SK-N-SH (cell line): ENCODE data around the gene CADPS2. TPM values are rescaled to one million over a fixed set of nuclear protein-coding genes. Genes with fewer than 3 reads are reported as not detected.

Source experiments
- CTCF ChIA-PET: fragments of 300-600, 350-600 bp; formaldehyde crosslinking; extraction: SDS; loops from one replicate; lab custom pipeline; 2021; lab: Yijun Ruan, JAX
- POLR2A ChIA-PET: fragments of 350-600 bp; sonication (Branson Sonifier 250); formaldehyde crosslinking; extraction: SDS; loops from one replicate; lab custom pipeline; 2020; ENCODE audit warnings: antibody characterized with exemption, inconsistent platforms; lab: Yijun Ruan, JAX
- DNase-seq: peaks from one replicate; pipeline ENCODE4 v3.0.0; 2012
- H2AFZ ChIP-seq: fragments of 200-600 bp; sonication (generic); 2 replicates; pipeline ENCODE4 v1.8.1; 2016; ENCODE audit warnings: antibody characterized with exemption, mild to moderate bottlenecking, low read depth
- H3F3A ChIP-seq: fragments of 200-600 bp; sonication (generic); replicated peaks from 2 replicates; pipeline ENCODE3; 2016; ENCODE audit warnings: antibody characterized with exemption, mild to moderate bottlenecking; ENCODE audit not compliant: insufficient read depth
- H3K27ac ChIP-seq, 2 experiments: fragments of 200-500 bp in 1 of 2; fragments of 200-600 bp in 1 of 2; sonication (Bioruptor generic) in 1 of 2; sonication (generic), shearing (Covaris generic) in 1 of 2; 2 replicates each; pipeline versions ENCODE4 v1.5.1 to v1.6.1; 2014 to 2016; ENCODE audit warnings: low read depth in 2 of 2, inconsistent platforms in 1 of 2, low read length in 1 of 2, mild to moderate bottlenecking in 1 of 2, mixed read lengths in 1 of 2
- H3K27me3 ChIP-seq: fragments of 200-600 bp; sonication (generic), shearing (Covaris generic); 2 replicates; pipeline ENCODE4 v1.6.1; 2016; ENCODE audit warnings: mixed run types; ENCODE audit not compliant: insufficient read depth
- H3K36me3 ChIP-seq, 2 experiments: fragments of 200-500 bp in 1 of 2; fragments of 200-600 bp in 1 of 2; sonication (Bioruptor generic) in 1 of 2; sonication (generic) in 1 of 2; replicated peaks in 1 of 2; 2 replicates each; pipeline versions ENCODE3 to v1.5.1; 2014 to 2016; ENCODE audit warnings: low read length in 1 of 2, mild to moderate bottlenecking in 1 of 2; ENCODE audit not compliant: insufficient read depth in 2 of 2, control insufficient read depth in 1 of 2
- H3K4me1 ChIP-seq, 2 experiments: fragments of 200-500 bp in 1 of 2; fragments of 200-600 bp in 1 of 2; sonication (Bioruptor generic) in 1 of 2; sonication (generic), shearing (Covaris generic) in 1 of 2; 2 replicates each; pipeline versions ENCODE4 v1.5.1 to v1.6.1; 2014 to 2016; ENCODE audit warnings: low read depth in 1 of 2, low read length in 1 of 2, mixed run types in 1 of 2; ENCODE audit not compliant: insufficient read depth in 2 of 2, control insufficient read depth in 1 of 2
- H3K4me2 ChIP-seq: fragments of 200-600 bp; sonication (generic), shearing (Covaris generic); 2 replicates; pipeline ENCODE4 v1.6.1; 2017; ENCODE audit warnings: mixed run types
- H3K4me3 ChIP-seq, 2 experiments: fragments of 200-500 bp in 1 of 2; fragments of 200-600 bp in 1 of 2; sonication (Bioruptor generic) in 1 of 2; sonication (generic), shearing (Covaris generic) in 1 of 2; 2 replicates each; pipeline versions ENCODE4 v1.5.1 to v1.8.1; 2014 to 2016; ENCODE audit warnings: low read depth in 2 of 2, inconsistent platforms in 1 of 2, low read length in 1 of 2, mild to moderate bottlenecking in 1 of 2, mixed read lengths in 1 of 2, moderate library complexity in 1 of 2
- H3K79me2 ChIP-seq: fragments of 200-600 bp; sonication (generic); 2 replicates; pipeline ENCODE4 v1.8.1; 2017; ENCODE audit warnings: mild to moderate bottlenecking; ENCODE audit not compliant: insufficient read depth
- H3K9ac ChIP-seq: fragments of 200-600 bp; sonication (generic); 2 replicates; pipeline ENCODE4 v1.6.1; 2017; ENCODE audit warnings: mixed run types
- H3K9me2 ChIP-seq: fragments of 200-600 bp; sonication (generic); 2 replicates; pipeline ENCODE4 v1.6.1; 2017; ENCODE audit warnings: mixed run types
- H3K9me3 ChIP-seq: fragments of 200-600 bp; sonication (generic); 2 replicates; pipeline ENCODE4 v1.6.1; 2017; ENCODE audit warnings: mixed run types, mild to moderate bottlenecking, moderate library complexity
- H4K20me1 ChIP-seq: fragments of 200-600 bp; sonication (generic); 2 replicates; pipeline ENCODE4 v1.6.1; 2017; ENCODE audit warnings: mild to moderate bottlenecking, mixed run types; ENCODE audit not compliant: insufficient read depth
- CHD2 ChIP-seq: fragments of 150-350 bp; IDR thresholded peaks from 2 replicates; pipeline ENCODE4 v1.6.1; 2018; ENCODE audit warnings: low read length; ENCODE audit not compliant: partially characterized antibody
- EZH2phosphoT487 ChIP-seq: fragments of 200-600 bp; sonication (generic); IDR thresholded peaks from 2 replicates; pipeline ENCODE4 v1.6.1; 2017; ENCODE audit warnings: low read depth, mixed run types, mild to moderate bottlenecking, antibody characterized with exemption, moderate library complexity, borderline replicate concordance
- FOSL2 ChIP-seq: IDR thresholded peaks from 2 replicates; pipeline ENCODE4 v1.4.0; 2012; ENCODE audit warnings: low read depth, mild to moderate bottlenecking, moderate library complexity, borderline replicate concordance
- FOXJ3 ChIP-seq: sonication (generic); formaldehyde crosslinking; IDR thresholded peaks from 2 replicates; pipeline ENCODE4 v1.5.1; 2020; ENCODE audit warnings: mild to moderate bottlenecking, missing genetic modification reagents
- FOXM1 ChIP-seq: IDR thresholded peaks from 2 replicates; pipeline ENCODE4 v1.4.0; 2012; ENCODE audit warnings: low read depth, mild to moderate bottlenecking
- GABPA ChIP-seq: IDR thresholded peaks from 2 replicates; pipeline ENCODE4 v1.4.0; 2012; ENCODE audit warnings: low read depth, mild to moderate bottlenecking
- GATA2 ChIP-seq: sonication (generic); formaldehyde crosslinking; IDR thresholded peaks from 2 replicates; pipeline ENCODE4 v1.5.0; 2020; ENCODE audit warnings: mild to moderate bottlenecking, missing genetic modification reagents
- NFIC ChIP-seq: IDR thresholded peaks from 2 replicates; pipeline ENCODE4 v1.4.0; 2012; ENCODE audit warnings: borderline replicate concordance
- RAD21 ChIP-seq: IDR thresholded peaks from 2 replicates; pipeline ENCODE4 v1.6.1; 2012; ENCODE audit warnings: mild to moderate bottlenecking, low read length
- RCOR1 ChIP-seq: fragments of 150-350 bp; IDR thresholded peaks from 2 replicates; pipeline ENCODE4 v1.6.1; 2017; ENCODE audit warnings: antibody characterized with exemption, low read length
- RXRA ChIP-seq: IDR thresholded peaks from 2 replicates; pipeline ENCODE4 v1.4.0; 2012; ENCODE audit warnings: low read depth, mild to moderate bottlenecking, borderline replicate concordance
- TCF12 ChIP-seq: IDR thresholded peaks from 2 replicates; pipeline ENCODE4 v1.4.0; 2012
- TEAD4 ChIP-seq: IDR thresholded peaks from 2 replicates; pipeline ENCODE4 v1.4.0; 2012; ENCODE audit warnings: mild to moderate bottlenecking, borderline replicate concordance; ENCODE audit not compliant: insufficient read depth
- YY1 ChIP-seq: IDR thresholded peaks from 2 replicates; pipeline ENCODE4 v1.4.0; 2012; ENCODE audit warnings: low read depth, mild to moderate bottlenecking
- WGBS: methylation state at CpG from one replicate; pipeline ENCODE4 v1.1.6; 2017; ENCODE audit warnings: low lambda C conversion rate; 5-methylcytosine and 5-hydroxymethylcytosine counted together
- polyA plus RNA-seq, 3 experiments: library from polyadenylated mRNA; depleted of rRNA; stranded (reverse); fragments of >200 nt; gene quantifications; 2 replicates each; pipeline ENCODE4 v1.2.3, GENCODE V29; 2012
- TF ChIP-seq, protein P1 (sequence below): IDR thresholded peaks from 2 replicates; pipeline ENCODE4 v1.4.0; 2012; ENCODE audit warnings: low read depth
- TF ChIP-seq, protein P2 (sequence below): fragments of 200-600 bp; sonication (generic); IDR thresholded peaks from 2 replicates; pipeline ENCODE4 v1.6.1; 2017; ENCODE audit warnings: antibody characterized with exemption, mild to moderate bottlenecking, moderate library complexity
- TF ChIP-seq, protein P3 (sequence below): IDR thresholded peaks from 2 replicates; pipeline ENCODE4 v1.4.0; 2012; ENCODE audit warnings: low read depth, borderline replicate concordance
- TF ChIP-seq, protein P4 (sequence below): IDR thresholded peaks from 2 replicates; pipeline ENCODE4; 2012

Gene CADPS2
- polyA plus RNA-seq, 1 of the 3 experiments (the other 2 are of a cell fraction), result 0.05 TPM

DNA sequence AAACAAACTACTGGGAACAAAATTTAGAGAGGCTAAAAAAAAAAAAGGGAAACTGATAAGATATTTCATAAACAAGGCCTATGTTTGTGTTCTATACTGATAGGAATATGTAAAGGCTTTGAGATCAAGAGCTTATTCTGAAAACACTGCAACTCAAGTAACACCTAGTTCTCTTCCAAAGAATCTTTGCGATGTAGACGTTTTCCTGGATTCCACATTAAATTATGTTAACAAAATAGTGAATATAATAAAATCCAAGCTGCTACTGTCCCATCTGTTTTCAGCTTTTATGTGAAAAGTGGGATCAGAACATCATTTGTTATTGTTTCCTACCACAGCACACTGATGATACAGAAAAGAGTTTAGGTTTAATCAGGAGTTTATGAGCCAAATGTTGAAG, 130.6 kb downstream of the CADPS2 start:
- no peak overlapping the region for H3K4me3 ChIP-seq
- TF ChIP-seq FOXJ3 (CRISPR knock-in tag) (no peak), RAD21 (no peak), TCF12 (no peak), RXRA (no peak), TEAD4 (no peak), YY1 (no peak), GATA2 (CRISPR knock-in tag) (no peak), GABPA (no peak), RCOR1 (no peak), NFIC (no peak), FOXM1 (no peak), EZH2phosphoT487 (no peak), FOSL2 (no peak), CHD2 (no peak)
- TF ChIP-seq, protein P1, sequence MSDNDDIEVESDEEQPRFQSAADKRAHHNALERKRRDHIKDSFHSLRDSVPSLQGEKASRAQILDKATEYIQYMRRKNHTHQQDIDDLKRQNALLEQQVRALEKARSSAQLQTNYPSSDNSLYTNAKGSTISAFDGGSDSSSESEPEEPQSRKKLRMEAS, result no peak
- TF ChIP-seq, protein P2, sequence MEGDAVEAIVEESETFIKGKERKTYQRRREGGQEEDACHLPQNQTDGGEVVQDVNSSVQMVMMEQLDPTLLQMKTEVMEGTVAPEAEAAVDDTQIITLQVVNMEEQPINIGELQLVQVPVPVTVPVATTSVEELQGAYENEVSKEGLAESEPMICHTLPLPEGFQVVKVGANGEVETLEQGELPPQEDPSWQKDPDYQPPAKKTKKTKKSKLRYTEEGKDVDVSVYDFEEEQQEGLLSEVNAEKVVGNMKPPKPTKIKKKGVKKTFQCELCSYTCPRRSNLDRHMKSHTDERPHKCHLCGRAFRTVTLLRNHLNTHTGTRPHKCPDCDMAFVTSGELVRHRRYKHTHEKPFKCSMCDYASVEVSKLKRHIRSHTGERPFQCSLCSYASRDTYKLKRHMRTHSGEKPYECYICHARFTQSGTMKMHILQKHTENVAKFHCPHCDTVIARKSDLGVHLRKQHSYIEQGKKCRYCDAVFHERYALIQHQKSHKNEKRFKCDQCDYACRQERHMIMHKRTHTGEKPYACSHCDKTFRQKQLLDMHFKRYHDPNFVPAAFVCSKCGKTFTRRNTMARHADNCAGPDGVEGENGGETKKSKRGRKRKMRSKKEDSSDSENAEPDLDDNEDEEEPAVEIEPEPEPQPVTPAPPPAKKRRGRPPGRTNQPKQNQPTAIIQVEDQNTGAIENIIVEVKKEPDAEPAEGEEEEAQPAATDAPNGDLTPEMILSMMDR, result no peak
- TF ChIP-seq, protein P3, sequence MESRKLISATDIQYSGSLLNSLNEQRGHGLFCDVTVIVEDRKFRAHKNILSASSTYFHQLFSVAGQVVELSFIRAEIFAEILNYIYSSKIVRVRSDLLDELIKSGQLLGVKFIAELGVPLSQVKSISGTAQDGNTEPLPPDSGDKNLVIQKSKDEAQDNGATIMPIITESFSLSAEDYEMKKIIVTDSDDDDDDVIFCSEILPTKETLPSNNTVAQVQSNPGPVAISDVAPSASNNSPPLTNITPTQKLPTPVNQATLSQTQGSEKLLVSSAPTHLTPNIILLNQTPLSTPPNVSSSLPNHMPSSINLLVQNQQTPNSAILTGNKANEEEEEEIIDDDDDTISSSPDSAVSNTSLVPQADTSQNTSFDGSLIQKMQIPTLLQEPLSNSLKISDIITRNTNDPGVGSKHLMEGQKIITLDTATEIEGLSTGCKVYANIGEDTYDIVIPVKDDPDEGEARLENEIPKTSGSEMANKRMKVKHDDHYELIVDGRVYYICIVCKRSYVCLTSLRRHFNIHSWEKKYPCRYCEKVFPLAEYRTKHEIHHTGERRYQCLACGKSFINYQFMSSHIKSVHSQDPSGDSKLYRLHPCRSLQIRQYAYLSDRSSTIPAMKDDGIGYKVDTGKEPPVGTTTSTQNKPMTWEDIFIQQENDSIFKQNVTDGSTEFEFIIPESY, result no peak
- TF ChIP-seq, protein P4, sequence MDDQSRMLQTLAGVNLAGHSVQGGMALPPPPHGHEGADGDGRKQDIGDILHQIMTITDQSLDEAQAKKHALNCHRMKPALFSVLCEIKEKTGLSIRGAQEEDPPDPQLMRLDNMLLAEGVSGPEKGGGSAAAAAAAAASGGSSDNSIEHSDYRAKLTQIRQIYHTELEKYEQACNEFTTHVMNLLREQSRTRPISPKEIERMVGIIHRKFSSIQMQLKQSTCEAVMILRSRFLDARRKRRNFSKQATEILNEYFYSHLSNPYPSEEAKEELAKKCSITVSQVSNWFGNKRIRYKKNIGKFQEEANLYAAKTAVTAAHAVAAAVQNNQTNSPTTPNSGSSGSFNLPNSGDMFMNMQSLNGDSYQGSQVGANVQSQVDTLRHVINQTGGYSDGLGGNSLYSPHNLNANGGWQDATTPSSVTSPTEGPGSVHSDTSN, result no peak
- no peak overlapping the region for H3K9ac ChIP-seq
- H3K9me3 ChIP-seq, result no peaks in the 10 kb centered on the region
- no peak for DNase-seq
- H3K27me3 ChIP-seq, result no peaks in the 10 kb centered on the region
- H3K27ac ChIP-seq, result no peak overlapping the region
- 39% methylated on average over 2 of the region's 2 CpGs for WGBS
- no peak overlapping the region for H2AFZ ChIP-seq
- H3K4me1 ChIP-seq, result no peaks in the 10 kb centered on the region
- H3K9me2 ChIP-seq, result no peaks in the 10 kb centered on the region
- POLR2A ChIA-PET, result no interaction called here
- no peaks in the 10 kb centered on the region for H3K36me3 ChIP-seq
- no peaks in the 10 kb centered on the region for H3F3A ChIP-seq
- CTCF ChIA-PET, result no interaction called here
- H4K20me1 ChIP-seq, result no peaks in the 10 kb centered on the region
- no peaks in the 10 kb centered on the region for H3K79me2 ChIP-seq
- H3K4me2 ChIP-seq, result no peak overlapping the region
